ENCODE measurements around the gene RFK. TPM values are rescaled to one million over a fixed set of nuclear protein-coding genes. Genes with fewer than 3 reads are reported as not detected.
A peak's percentile ranks its signal among the peaks of the same experiment; 100 is the strongest.

Gene RFK
- total RNA-seq, 4 donors from 2014 or later, result 18.4 to 37.1 (median 18.8) TPM

DNA sequence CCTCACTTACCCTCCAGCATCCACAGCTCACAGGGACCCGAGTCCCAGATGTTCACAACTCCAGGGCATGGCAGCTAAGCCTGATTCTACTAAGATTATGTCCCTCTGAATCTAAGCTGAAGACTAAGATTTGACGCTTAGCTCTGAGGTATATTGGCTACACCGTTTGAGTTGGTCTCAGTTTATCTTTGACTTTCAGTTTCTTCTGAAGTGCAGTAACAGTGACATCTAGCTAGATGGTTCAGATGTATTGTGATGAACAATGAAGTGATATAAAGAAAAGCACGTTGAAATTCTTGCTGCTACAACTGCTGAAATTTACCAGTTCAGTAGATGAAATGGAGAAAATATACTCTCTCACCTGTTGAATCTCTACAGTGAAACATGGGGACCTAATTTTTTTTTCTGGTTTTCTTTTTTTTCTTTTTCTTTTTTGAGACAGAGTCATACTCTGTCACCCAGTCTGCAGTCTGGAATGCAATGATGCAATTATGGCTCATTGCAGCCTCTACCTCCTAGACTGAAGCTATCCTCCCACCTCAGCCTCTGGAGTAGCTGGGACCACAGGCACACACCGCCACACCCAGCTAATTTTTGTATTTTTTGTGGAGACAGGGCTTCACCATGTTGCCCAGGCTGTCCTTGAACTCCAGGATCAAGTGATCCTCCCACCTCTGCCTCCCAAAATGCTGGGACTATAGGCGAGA is 15.7 kb downstream of the RFK start:
- WGBS, 2 donors (ENCODE audit: low coverage in 1 of 2), result 78 to 92% methylated on average over 5 of the region's 6 CpGs
- H3K27me3 ChIP-seq, result no peaks in the 10 kb centered on the region
- TF ChIP-seq, protein P1, sequence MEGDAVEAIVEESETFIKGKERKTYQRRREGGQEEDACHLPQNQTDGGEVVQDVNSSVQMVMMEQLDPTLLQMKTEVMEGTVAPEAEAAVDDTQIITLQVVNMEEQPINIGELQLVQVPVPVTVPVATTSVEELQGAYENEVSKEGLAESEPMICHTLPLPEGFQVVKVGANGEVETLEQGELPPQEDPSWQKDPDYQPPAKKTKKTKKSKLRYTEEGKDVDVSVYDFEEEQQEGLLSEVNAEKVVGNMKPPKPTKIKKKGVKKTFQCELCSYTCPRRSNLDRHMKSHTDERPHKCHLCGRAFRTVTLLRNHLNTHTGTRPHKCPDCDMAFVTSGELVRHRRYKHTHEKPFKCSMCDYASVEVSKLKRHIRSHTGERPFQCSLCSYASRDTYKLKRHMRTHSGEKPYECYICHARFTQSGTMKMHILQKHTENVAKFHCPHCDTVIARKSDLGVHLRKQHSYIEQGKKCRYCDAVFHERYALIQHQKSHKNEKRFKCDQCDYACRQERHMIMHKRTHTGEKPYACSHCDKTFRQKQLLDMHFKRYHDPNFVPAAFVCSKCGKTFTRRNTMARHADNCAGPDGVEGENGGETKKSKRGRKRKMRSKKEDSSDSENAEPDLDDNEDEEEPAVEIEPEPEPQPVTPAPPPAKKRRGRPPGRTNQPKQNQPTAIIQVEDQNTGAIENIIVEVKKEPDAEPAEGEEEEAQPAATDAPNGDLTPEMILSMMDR (IDR thresholded peaks at IDR 0.05), result no peak
- no peak for TF ChIP-seq EP300 (IDR thresholded peaks at IDR 0.05)
- no peak for TF ChIP-seq POLR2A (IDR thresholded peaks at IDR 0.05)
- no peak for TF ChIP-seq POLR2AphosphoS5 (IDR thresholded peaks at IDR 0.05)
- H3K4me1 ChIP-seq, result peaks cover 0 to 25% (median 9%) of the 10 kb centered on the region in 3 donors
- H3K9me3 ChIP-seq, result no peaks in the 10 kb centered on the region
- no peak for ATAC-seq
- no peak overlapping the region for H3K4me3 ChIP-seq
- no peak overlapping the region for H3K27ac ChIP-seq
- H3K36me3 ChIP-seq, result peaks cover 0 to 4% of the 10 kb centered on the region in 2 donors

DNA sequence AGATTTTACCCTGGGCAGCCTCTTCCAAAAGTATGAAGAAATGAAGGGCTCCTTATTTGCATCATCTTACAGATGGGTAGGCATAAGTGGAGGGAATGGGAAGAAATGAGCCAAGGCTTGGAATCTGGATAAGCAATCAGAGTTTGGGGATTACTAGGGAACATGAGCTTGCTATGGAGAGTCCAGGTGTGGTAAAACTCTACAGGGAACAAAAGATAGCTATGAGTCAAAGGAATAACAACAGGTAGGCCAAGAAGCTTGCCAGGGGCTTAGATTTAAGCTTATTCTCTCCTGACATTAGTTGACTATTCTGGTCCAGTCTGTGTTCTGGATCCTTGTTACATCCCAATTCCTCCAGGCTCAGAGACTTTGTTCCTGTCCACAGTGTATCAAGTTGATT is 16.4 kb downstream of the RFK start:
- Histone ChIP-seq H3K27ac (no peak overlapping the region), H3K36me3 (peaks cover 0 to 3% of the 10 kb centered on the region in 2 donors), H3K4me1 (peaks cover 0 to 30% (median 11%) of the 10 kb centered on the region in 3 donors), H3K4me3 (no peak overlapping the region), H3K27me3 (no peaks in the 10 kb centered on the region), H3K9me3 (no peaks in the 10 kb centered on the region)
- ATAC-seq, result no peak
- TF ChIP-seq, protein P1 (IDR thresholded peaks at IDR 0.05), result no peak
- no peak for TF ChIP-seq POLR2A (IDR thresholded peaks at IDR 0.05)
- TF ChIP-seq EP300 (IDR thresholded peaks at IDR 0.05), result no peak
- TF ChIP-seq POLR2AphosphoS5 (IDR thresholded peaks at IDR 0.05), result no peak

DNA sequence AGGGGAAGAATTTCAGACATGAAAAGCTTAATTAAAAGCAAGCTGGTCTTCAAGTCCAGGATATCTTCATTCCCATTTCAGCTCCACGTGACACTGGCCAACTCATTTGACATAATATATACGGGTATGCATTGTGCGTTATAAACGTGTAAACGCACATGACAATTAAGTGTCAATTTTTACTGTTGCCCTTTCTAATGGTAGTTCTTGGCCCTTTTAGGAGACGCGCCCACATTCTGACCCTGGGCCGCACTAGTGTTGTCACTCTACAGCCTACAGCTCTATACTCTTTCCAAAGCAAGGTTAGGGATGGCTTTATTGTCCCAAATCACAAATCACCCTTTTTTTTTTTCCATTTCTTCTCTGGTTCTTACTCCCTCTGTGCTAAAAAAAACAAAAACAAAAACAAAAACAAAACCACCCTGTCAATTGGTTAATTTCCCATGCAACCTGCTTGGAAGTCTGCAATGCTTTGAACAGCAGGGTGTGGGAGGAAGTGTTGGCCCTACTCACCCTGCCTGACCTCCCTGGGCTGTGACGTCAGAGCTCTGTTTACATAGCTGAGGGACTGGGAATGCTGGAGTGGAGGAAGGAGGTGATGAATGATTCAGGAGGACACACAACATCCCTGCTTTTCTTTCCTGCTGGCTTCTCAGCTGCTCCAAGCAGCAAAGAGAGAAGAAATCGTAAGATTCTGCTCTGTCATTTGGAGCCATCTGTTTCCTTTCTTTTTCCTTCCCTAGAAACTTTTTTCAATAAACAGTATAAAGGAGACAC is 19.3 kb downstream of the RFK start:
- peak overlapping the region; percentile 43 to 71 (median 62) for H3K27ac ChIP-seq
- WGBS, 2 donors (ENCODE audit: low coverage in 1 of 2), result 53 to 62% methylated on average over 7 to 9 of the region's 10 CpGs
- no peaks in the 10 kb centered on the region for H3K27me3 ChIP-seq
- no peaks in the 10 kb centered on the region for H3K36me3 ChIP-seq
- ATAC-seq, result peak; percentile 90
- no peak overlapping the region for H3K4me3 ChIP-seq
- peaks cover 0 to 42% (median 14%) of the 10 kb centered on the region in 3 donors for H3K4me1 ChIP-seq
- H3K9me3 ChIP-seq, result no peaks in the 10 kb centered on the region
- TF ChIP-seq POLR2AphosphoS5 (IDR thresholded peaks at IDR 0.05) (peak; percentile 54), EP300 (IDR thresholded peaks at IDR 0.05) (no peak)

DNA sequence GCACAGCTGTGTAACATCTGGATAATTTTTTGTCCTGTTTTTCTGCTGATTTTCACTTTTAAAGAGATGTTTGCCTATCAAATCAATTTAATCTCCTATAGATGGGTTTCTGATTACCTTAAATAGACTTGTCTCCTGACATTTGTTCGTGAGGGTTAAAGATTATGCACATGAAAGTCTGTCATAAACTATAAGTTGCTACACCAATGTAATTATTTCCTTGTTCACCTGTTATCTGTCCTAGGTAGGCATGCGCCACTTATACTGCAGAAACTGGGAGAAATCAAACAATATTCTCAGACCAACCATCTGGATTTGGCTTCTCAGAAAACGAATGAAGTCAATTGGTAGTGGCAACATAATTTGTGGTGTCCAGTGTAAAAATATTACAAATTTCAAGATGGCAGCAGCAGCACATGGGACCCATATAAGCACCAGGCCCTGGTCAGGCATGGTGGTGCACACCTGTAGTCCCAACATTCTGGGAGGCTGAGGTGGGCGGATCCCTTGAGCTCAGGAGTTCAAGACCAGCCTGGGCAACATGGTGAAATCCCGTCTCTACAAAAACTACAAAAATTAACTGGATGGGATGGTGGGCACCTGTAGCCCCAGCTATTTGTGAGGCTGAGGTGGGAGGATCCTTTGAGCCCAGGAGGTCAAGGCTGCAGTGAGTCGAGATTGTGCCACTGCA is 20.3 kb downstream of the RFK start:
- peak overlapping the region in 3 of 4 donors; percentile 59 to 71 (median 66) for H3K27ac ChIP-seq
- no peaks in the 10 kb centered on the region for H3K9me3 ChIP-seq
- no peak for TF ChIP-seq POLR2AphosphoS5 (IDR thresholded peaks at IDR 0.05)
- no peak for TF ChIP-seq EP300 (IDR thresholded peaks at IDR 0.05)
- TF ChIP-seq POLR2A (IDR thresholded peaks at IDR 0.05), result no peak
- no peaks in the 10 kb centered on the region for H3K27me3 ChIP-seq
- no peaks in the 10 kb centered on the region for H3K36me3 ChIP-seq
- 75 to 78% methylated on average over 4 to 6 of the region's 6 CpGs for WGBS, 2 donors (ENCODE audit: low coverage in 1 of 2)
- no peak for ATAC-seq
- H3K4me1 ChIP-seq, result peaks cover 0 to 52% (median 14%) of the 10 kb centered on the region in 3 donors
- H3K4me3 ChIP-seq, result no peak overlapping the region

DNA sequence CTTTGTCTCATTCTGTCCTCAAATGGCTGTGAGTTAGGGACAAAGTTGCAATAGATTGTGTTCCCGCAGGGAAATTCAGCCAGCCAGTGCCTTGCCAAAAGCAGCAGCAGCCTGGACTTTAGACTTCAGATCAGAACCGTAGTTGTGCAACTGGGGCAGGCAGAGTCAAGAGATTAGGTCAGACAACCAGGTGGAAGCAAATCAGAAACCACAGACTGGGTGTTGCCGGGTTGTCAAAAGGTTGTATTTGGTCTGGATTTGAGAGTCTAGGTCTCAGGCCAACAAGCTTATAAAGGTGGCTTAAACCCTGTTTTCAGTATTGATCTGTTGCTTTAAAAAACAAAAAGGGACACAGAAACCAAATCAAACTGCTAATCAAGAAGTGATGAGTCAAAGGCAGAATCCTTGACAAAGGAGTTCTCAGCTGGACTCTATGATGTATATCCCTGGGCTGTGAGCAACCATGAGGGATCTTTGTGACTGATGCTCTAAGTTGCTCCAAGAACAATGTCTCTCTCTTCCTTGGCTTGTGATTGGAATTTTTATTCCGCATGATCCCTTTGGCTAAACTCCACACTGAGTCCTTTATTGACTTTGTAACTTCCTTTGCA is 20.9 kb downstream of the RFK start:
- peak; percentile 29 for TF ChIP-seq POLR2AphosphoS5 (IDR thresholded peaks at IDR 0.05)
- TF ChIP-seq POLR2A (IDR thresholded peaks at IDR 0.05), result no peak
- ATAC-seq, result peak; percentile 79
- H3K27me3 ChIP-seq, result no peaks in the 10 kb centered on the region
- 44 to 47% methylated on average over 4 of the region's 4 CpGs for WGBS, 2 donors (ENCODE audit: low coverage in 1 of 2)
- H3K27ac ChIP-seq, result peak overlapping the region in 3 of 4 donors; percentile 22 to 71 (median 59)
- H3K9me3 ChIP-seq, result no peaks in the 10 kb centered on the region
- no peak overlapping the region for H3K4me3 ChIP-seq
- H3K36me3 ChIP-seq, result no peaks in the 10 kb centered on the region
- peaks cover 0 to 52% (median 14%) of the 10 kb centered on the region in 3 donors for H3K4me1 ChIP-seq

DNA sequence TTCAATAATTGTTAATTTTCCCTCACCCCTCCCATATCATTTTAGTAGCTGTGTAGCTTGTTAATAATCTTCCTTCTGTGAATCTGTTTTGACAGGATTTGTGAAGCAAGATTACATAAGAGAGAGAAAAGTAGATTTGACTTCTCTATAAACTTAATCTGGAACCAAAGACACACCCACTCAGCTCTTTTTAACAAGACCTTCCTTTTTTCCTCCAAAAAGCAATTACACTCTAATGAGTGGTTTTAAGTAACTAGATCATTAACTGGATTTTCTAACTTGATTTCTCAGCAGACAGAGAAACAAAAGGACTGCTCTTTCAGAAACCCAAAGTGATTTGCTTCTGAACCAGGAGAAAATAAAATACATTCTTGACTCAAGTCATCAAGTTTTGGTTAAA is 21.9 kb downstream of the RFK start:
- H3K9me3 ChIP-seq, result no peaks in the 10 kb centered on the region
- no peak overlapping the region for H3K4me3 ChIP-seq
- peaks cover 0 to 52% (median 14%) of the 10 kb centered on the region in 3 donors for H3K4me1 ChIP-seq
- no peak for ATAC-seq
- no peak for TF ChIP-seq POLR2A (IDR thresholded peaks at IDR 0.05)
- TF ChIP-seq, protein P1 (IDR thresholded peaks at IDR 0.05), result no peak
- H3K27ac ChIP-seq, result peak overlapping the region in 3 of 4 donors; percentile 22 to 71 (median 59)
- no peaks in the 10 kb centered on the region for H3K36me3 ChIP-seq
- no peaks in the 10 kb centered on the region for H3K27me3 ChIP-seq

All from gastroesophageal sphincter (tissue), 4 donors.